Colonic mucosa (tissue), 4 donors: ENCODE results near the gene XKR7. TPM values are rescaled to one million over a fixed set of nuclear protein-coding genes. Genes with fewer than 3 reads are reported as not detected.

Source experiments
- DNase-seq: peaks from one replicate; pipeline ENCODE4 v3.0.0-alpha.2; 2020
- H3K27ac ChIP-seq: fragments of 200-600 bp; one replicate; pipeline ENCODE4 v1.8.0; 2021
- H3K27me3 ChIP-seq: fragments of 200-600 bp; one replicate; pipeline ENCODE4 v1.8.0; 2021
- H3K36me3 ChIP-seq: fragments of 200-600 bp; one replicate; pipeline ENCODE4 v1.8.0; 2021
- H3K4me1 ChIP-seq: fragments of 200-600 bp; one replicate; pipeline ENCODE4 v1.8.0; 2021; ENCODE audit warnings: mild to moderate bottlenecking
- H3K4me3 ChIP-seq: fragments of 200-600 bp; one replicate; pipeline ENCODE4 v1.8.0; 2021
- H3K9ac ChIP-seq, 2 donors: one replicate each; pipeline ENCODE4 v1.7.0; 2013; ENCODE audit warnings: control low read depth in 2 of 2, low read depth in 2 of 2, low read length in 2 of 2
- H3K9me3 ChIP-seq: fragments of 200-600 bp; one replicate; pipeline ENCODE4 v1.8.0; 2021
- intact Hi-C: fragments of 100-400 bp; cut with DNase I; formaldehyde crosslinking; loops from one replicate; pipeline ENCODE4 v1.14.1; 2022
- total RNA-seq, 2 donors: library from RNA; stranded (reverse); fragmentation: NEBNext Ultra II Directional in 1 of 2; extraction: Animal tissue kit (Norgen Biotek cat#: 25700) in 1 of 2; gene quantifications; one replicate each; pipeline ENCODE4 v1.2.1, GENCODE V29; 2021
- TF ChIP-seq, protein P1 (sequence below): fragments of 200-600 bp; IDR thresholded peaks from one replicate; pipeline ENCODE4 v1.8.0; 2022; ENCODE audit warnings: antibody characterized with exemption, mild to moderate bottlenecking
- donor health status: healthy.
- donor health status: DM: no; HTN: no; CAD: no.
- donor health status: DM: no; HTN: no; CAD: no.

The XKR7 gene
- total RNA-seq, 2 donors from 2014 or later, result 0.07 to 0.16 TPM

DNA sequence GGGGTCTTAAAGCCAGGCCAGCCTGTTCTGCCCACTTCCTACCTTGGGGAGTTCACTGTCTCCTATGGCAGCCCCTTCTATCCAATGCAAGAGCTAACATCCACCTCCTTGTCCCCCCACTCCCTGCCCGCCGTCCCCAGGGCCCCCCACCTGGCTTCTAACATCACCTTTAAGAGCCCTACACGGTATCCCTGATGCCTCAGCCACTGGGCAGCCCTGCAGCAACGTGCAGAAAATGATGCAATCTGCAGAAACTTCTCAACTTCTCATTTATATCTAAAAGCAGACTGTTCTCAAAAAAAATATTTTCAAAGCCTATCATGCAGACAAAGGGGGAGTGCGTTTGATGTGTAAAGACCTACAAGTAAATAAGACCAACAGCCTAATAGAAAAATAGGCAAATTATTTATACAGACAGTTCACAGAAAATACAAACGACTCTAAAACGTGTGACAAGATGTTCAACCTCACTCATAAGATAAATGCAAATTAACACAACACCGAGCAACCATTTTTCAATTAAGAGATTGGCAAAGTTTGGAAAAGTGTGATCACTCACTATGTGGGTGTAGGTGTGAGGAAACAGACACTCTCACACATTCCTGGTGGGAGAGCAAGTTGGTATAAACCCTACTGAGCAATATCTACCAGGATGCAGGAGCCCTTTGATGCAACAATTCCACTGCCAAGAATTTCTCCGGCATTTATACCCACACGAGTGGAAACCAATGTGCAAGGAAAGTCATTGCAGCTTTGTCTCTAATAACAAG lies 69.0 kb downstream of the XKR7 start:
- TF ChIP-seq, protein P1, sequence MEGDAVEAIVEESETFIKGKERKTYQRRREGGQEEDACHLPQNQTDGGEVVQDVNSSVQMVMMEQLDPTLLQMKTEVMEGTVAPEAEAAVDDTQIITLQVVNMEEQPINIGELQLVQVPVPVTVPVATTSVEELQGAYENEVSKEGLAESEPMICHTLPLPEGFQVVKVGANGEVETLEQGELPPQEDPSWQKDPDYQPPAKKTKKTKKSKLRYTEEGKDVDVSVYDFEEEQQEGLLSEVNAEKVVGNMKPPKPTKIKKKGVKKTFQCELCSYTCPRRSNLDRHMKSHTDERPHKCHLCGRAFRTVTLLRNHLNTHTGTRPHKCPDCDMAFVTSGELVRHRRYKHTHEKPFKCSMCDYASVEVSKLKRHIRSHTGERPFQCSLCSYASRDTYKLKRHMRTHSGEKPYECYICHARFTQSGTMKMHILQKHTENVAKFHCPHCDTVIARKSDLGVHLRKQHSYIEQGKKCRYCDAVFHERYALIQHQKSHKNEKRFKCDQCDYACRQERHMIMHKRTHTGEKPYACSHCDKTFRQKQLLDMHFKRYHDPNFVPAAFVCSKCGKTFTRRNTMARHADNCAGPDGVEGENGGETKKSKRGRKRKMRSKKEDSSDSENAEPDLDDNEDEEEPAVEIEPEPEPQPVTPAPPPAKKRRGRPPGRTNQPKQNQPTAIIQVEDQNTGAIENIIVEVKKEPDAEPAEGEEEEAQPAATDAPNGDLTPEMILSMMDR, result no peak
- DNase-seq, result no peak
- Histone ChIP-seq H3K27ac (no peak overlapping the region), H3K27me3 (no peaks in the 10 kb centered on the region), H3K36me3 (no peaks in the 10 kb centered on the region), H3K4me1 (no peaks in the 10 kb centered on the region), H3K4me3 (no peak overlapping the region), H3K9me3 (no peaks in the 10 kb centered on the region), H3K9ac (no peak overlapping the region)
- intact Hi-C loops, result loop anchor here (10.0 kb wide), 1 partner anchor 182 kb away; no protein-coding TSS in a partner anchor

DNA sequence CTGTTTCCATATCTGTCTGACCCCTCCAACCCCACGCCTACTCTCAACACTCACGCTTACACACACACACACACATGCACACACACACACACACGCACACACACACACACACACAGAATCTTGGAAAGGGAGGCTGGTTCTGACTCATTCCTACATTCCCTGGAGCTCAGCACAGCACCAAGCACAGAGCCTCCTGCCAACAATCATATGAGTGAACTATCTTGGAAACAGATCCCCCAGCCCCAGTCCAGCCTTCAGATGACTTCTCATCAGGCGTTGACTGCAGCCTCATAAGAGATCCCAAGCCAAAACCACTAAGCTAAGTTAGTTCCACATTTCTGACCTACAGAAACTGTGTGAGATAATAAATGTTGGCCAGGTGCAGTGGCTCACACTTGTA lies 70.0 kb downstream of the XKR7 start:
- Histone ChIP-seq H3K27me3 (no peaks in the 10 kb centered on the region), H3K27ac (no peak overlapping the region), H3K36me3 (no peaks in the 10 kb centered on the region), H3K9ac (no peak overlapping the region), H3K4me1 (no peaks in the 10 kb centered on the region), H3K9me3 (no peaks in the 10 kb centered on the region), H3K4me3 (no peak overlapping the region)
- TF ChIP-seq, protein P1, result no peak
- intact Hi-C loops, result loop anchor here (10.0 kb wide), 1 partner anchor 183 kb away; no protein-coding TSS in a partner anchor
- no peak for DNase-seq

DNA sequence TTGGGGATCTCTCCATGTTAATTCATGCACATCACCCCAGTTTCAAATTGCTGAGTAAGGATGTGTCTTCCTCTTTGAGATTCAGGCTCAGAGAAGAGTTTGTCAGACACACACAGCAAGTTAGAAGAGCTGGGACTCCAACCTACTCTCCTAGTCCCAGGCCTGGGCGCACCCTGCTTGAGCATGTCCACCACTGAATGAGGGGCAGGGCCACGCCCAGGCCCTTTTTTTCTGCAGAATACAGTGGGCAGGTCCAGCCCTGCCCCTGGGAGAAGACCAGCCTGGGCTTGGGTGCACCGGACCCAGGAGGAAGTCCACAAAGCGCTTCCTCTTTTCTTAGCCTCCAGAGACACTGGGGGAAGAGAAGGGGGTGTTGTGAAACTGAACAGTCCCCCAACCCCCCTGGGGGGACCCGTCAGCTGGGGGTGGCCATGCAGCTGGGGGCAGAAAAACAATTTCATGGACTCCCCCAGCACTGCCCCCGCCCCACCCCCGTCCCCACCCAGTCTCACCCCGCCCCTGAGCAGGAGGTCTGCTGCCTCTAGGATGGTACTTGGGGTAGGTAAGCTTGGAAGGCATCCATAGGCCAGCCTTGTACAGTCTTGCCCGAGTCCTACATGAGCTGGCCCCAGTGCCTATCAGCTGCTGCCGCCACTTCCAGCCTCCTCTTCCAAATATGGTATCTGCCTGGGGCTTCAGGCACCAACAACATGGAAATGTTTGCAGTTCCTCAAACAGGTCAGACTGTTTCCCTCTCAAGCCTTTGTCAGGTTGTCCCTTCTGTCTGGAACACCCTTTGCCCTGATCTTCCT lies 72.4 kb downstream of the XKR7 start:
- H3K9me3 ChIP-seq, result no peaks in the 10 kb centered on the region
- intact Hi-C loops, result no loop called here
- H3K9ac ChIP-seq, result no peak overlapping the region
- H3K4me3 ChIP-seq, result no peak overlapping the region
- no peaks in the 10 kb centered on the region for H3K27me3 ChIP-seq
- DNase-seq, result no peak
- H3K4me1 ChIP-seq, result no peaks in the 10 kb centered on the region
- TF ChIP-seq, protein P1, result no peak
- no peaks in the 10 kb centered on the region for H3K36me3 ChIP-seq
- H3K27ac ChIP-seq, result peak overlapping the region; percentile 32

DNA sequence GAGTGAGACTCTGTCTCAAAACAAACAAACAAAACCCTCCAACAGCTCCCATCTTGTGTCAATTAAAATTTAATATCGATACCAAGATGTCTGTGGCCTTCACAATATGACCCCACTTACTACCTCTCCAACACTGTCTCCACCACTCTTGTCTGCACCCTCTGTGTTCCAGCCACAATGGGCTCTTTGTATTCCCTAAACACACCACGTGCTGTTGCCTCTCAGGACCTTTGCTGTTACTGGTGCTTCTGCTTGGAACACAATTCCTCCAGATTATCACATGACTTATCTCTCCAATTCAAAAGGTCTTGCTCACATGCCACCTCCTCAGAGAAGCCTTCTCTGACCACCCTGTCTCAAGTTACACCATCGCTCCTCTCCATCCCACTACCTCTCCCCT lies 78.0 kb downstream of the XKR7 start:
- DNase-seq, result no peak
- no peak overlapping the region for H3K9ac ChIP-seq
- intact Hi-C loops, result no loop called here
- no peaks in the 10 kb centered on the region for H3K4me1 ChIP-seq
- peaks cover 4% of the 10 kb centered on the region for H3K27me3 ChIP-seq
- H3K36me3 ChIP-seq, result no peaks in the 10 kb centered on the region
- H3K9me3 ChIP-seq, result no peaks in the 10 kb centered on the region
- no peak overlapping the region for H3K4me3 ChIP-seq
- no peak overlapping the region for H3K27ac ChIP-seq
- TF ChIP-seq, protein P1, result no peak

DNA sequence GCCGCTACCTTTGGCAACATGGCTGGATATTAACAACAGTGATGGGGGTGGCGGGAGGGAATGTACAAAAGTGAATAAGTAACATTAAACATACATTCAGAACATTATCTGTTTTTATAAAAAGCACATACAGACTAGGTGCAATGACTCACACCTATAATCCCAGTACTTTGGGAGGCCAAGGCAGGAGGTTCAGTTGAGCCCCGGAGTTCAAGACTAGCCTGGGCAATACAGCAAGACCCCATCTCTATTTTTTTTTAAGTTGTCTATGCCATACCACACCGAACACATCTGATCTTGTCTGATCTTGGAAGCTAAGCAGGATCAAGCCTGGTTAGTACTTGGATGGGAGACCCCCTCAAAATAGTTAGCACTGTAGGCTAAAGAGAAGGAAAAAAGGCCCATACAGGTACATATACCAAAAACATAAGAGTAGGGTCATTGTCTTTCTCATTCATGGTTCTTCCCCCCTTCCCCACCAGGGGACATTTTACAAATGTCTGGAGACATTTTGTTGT lies 82.4 kb downstream of the XKR7 start:
- Histone ChIP-seq H3K36me3 (no peaks in the 10 kb centered on the region), H3K9ac (no peak overlapping the region), H3K27ac (no peak overlapping the region), H3K9me3 (no peaks in the 10 kb centered on the region), H3K4me3 (no peak overlapping the region), H3K27me3 (peaks cover 28% of the 10 kb centered on the region), H3K4me1 (no peaks in the 10 kb centered on the region)
- TF ChIP-seq, protein P1, result no peak
- intact Hi-C loops, result no loop called here
- DNase-seq, result no peak
